ENCODE results near the gene SCMH1.

DNA sequence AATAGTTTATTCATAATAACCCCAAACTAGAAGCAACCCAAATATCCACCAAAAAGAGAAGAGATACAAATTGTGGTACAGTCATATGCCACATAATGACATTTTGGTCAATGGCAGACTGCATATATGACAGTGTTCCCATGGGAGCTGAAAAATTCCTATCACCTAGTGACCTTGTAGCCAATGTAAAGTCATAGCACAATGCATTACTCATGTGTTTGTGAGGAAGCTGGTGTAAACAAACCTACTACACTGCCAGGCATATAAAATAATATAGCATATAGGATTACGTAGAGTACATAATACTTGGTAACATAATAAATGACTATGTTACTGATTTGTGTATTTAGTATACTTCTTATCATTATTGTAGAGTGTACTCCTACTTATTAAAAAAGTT lies 191.1 kb downstream of the SCMH1 start:
- TF ChIP-seq, protein P1, sequence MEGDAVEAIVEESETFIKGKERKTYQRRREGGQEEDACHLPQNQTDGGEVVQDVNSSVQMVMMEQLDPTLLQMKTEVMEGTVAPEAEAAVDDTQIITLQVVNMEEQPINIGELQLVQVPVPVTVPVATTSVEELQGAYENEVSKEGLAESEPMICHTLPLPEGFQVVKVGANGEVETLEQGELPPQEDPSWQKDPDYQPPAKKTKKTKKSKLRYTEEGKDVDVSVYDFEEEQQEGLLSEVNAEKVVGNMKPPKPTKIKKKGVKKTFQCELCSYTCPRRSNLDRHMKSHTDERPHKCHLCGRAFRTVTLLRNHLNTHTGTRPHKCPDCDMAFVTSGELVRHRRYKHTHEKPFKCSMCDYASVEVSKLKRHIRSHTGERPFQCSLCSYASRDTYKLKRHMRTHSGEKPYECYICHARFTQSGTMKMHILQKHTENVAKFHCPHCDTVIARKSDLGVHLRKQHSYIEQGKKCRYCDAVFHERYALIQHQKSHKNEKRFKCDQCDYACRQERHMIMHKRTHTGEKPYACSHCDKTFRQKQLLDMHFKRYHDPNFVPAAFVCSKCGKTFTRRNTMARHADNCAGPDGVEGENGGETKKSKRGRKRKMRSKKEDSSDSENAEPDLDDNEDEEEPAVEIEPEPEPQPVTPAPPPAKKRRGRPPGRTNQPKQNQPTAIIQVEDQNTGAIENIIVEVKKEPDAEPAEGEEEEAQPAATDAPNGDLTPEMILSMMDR (IDR thresholded peaks at IDR 0.05), result no peak
- TF ChIP-seq SREBF2 (IDR thresholded peaks at IDR 0.05) (no peak), MAX (IDR thresholded peaks at IDR 0.05) (no peak), EP300 (IDR thresholded peaks at IDR 0.05) (no peak), CHD2 (IDR thresholded peaks at IDR 0.05; ENCODE audit: low read length, partially characterized antibody) (no peak), NPAS2 (CRISPR knock-in tag; IDR thresholded peaks at IDR 0.05; ENCODE audit: borderline replicate concordance) (no peak), POLR2A (IDR thresholded peaks at IDR 0.05; ENCODE audit: low read length) (no peak), NR3C1 (IDR thresholded peaks at IDR 0.05) (no peak), ZC3H11A (IDR thresholded peaks at IDR 0.05) (no peak), ESRRA (IDR thresholded peaks at IDR 0.05; ENCODE audit: borderline replicate concordance, low read length) (no peak)
